Stimulated activated CD4-positive, alpha-beta T cell treated with anti-CD3 and anti-CD28 coated beads, Interleukin-12 subunit alpha, Interleukin-12 subunit beta, amount 100 ng/mL, for 24 hours (primary cell): ENCODE results near the gene RAVER2.

Experiments used
- DNase-seq, 2 experiments: peaks; one replicate each; pipeline ENCODE4 v3.0.0-alpha.2; 2020; ENCODE audit warnings: low read depth in 2 of 2

RAVER2 gene

GRCh38 chr1:64846573-64847430 lies 101.9 kb downstream of the RAVER2 start:
- DNase-seq, result no peak

- no peak for DNase-seq
Measured at GRCh38 chr1:64847666-64848065, 102.8 kb downstream of the RAVER2 start.

- DNase-seq, result no peak
Measured at GRCh38 chr1:64848136-64848535, 103.3 kb downstream of the RAVER2 start.

- DNase-seq, result no peak
Measured at GRCh38 chr1:64848803-64849202, 103.9 kb downstream of the RAVER2 start.

GRCh38 chr1:64849942-64850341 lies 105.1 kb downstream of the RAVER2 start:
- DNase-seq, result no peak

GRCh38 chr1:64850846-64851245 lies 106.0 kb downstream of the RAVER2 start:
- no peak for DNase-seq

GRCh38 chr1:64851664-64852063 lies 106.8 kb downstream of the RAVER2 start:
- no peak for DNase-seq

GRCh38 chr1:64854674-64855073 lies 109.8 kb downstream of the RAVER2 start:
- no peak for DNase-seq

GRCh38 chr1:64855557-64855956 lies 110.7 kb downstream of the RAVER2 start:
- no peak for DNase-seq

- DNase-seq, result no peak
Measured at GRCh38 chr1:64856553-64856952, 111.7 kb downstream of the RAVER2 start.

- no peak for DNase-seq
Measured at GRCh38 chr1:64857347-64857746, 112.5 kb downstream of the RAVER2 start.

GRCh38 chr1:64861611-64862010 lies 116.7 kb downstream of the RAVER2 start:
- DNase-seq, result no peak

GRCh38 chr1:64864018-64864940 lies 119.4 kb downstream of the RAVER2 start:
- DNase-seq, result no peak

- DNase-seq, result no peak
Measured at GRCh38 chr1:64865105-64865757, 120.4 kb downstream of the RAVER2 start.

- DNase-seq, result no peak
Measured at GRCh38 chr1:64866689-64867088, 121.8 kb downstream of the RAVER2 start.

- no peak for DNase-seq
Measured at GRCh38 chr1:64867266-64867665, 122.4 kb downstream of the RAVER2 start.

GRCh38 chr1:64871256-64871655 lies 126.4 kb downstream of the RAVER2 start:
- DNase-seq, result no peak

GRCh38 chr1:64872067-64872466 lies 127.2 kb downstream of the RAVER2 start:
- DNase-seq, result no peak

GRCh38 chr1:64873576-64873975 lies 128.7 kb downstream of the RAVER2 start:
- no peak for DNase-seq

GRCh38 chr1:64874666-64875065 lies 129.8 kb downstream of the RAVER2 start:
- DNase-seq, result no peak

GRCh38 chr1:64875101-64875500 lies 130.2 kb downstream of the RAVER2 start:
- no peak for DNase-seq

GRCh38 chr1:64875606-64876005 lies 130.7 kb downstream of the RAVER2 start:
- DNase-seq, result no peak
